GM23248 (cell line): ENCODE measurements around the gene HDC. TPM values are rescaled to one million over a fixed set of nuclear protein-coding genes. Genes with fewer than 3 reads are reported as not detected.

Experiments
- DNase-seq: peaks from one replicate; pipeline ENCODE4 v3.0.0-alpha.2; 2015
- H2AFZ ChIP-seq: fragments of 200-600 bp; sonication (generic); 2 replicates; pipeline ENCODE4 v1.6.1; 2016; ENCODE audit warnings: antibody characterized with exemption
- H3F3A ChIP-seq: fragments of 200-600 bp; sonication (generic); 2 replicates; pipeline ENCODE4 v1.6.1; 2016; ENCODE audit warnings: mild to moderate bottlenecking, antibody characterized with exemption, mixed run types; ENCODE audit not compliant: insufficient read depth
- H3K27ac ChIP-seq: fragments of 200-600 bp; sonication (generic); 2 replicates; pipeline ENCODE4 v1.5.1; 2016; ENCODE audit warnings: mild to moderate bottlenecking
- H3K27me3 ChIP-seq: fragments of 200-600 bp; sonication (generic); replicated peaks from 2 replicates; pipeline ENCODE4 v1.6.1; 2016; ENCODE audit warnings: mild to moderate bottlenecking; ENCODE audit not compliant: insufficient read depth
- H3K36me3 ChIP-seq: fragments of 200-600 bp; sonication (generic); 2 replicates; pipeline ENCODE4 v1.6.1; 2016; ENCODE audit warnings: low read depth, mild to moderate bottlenecking
- H3K4me1 ChIP-seq: fragments of 200-600 bp; sonication (generic); 2 replicates; pipeline ENCODE4 v1.6.1; 2016; ENCODE audit warnings: mild to moderate bottlenecking; ENCODE audit not compliant: insufficient read depth
- H3K4me2 ChIP-seq: fragments of 200-600 bp; sonication (generic); one replicate; pipeline ENCODE4 v1.6.1; 2016; ENCODE audit warnings: mild to moderate bottlenecking; ENCODE audit not compliant: unreplicated experiment
- H3K4me3 ChIP-seq: fragments of 200-600 bp; sonication (generic); 2 replicates; pipeline ENCODE4 v1.5.1; 2016; ENCODE audit warnings: mild to moderate bottlenecking
- H3K79me2 ChIP-seq: fragments of 200-600 bp; sonication (generic); 2 replicates; pipeline ENCODE4 v1.6.1; 2016; ENCODE audit warnings: mild to moderate bottlenecking; ENCODE audit not compliant: insufficient read depth
- H3K9ac ChIP-seq: fragments of 200-600 bp; sonication (generic); 2 replicates; pipeline ENCODE4 v1.6.1; 2016; ENCODE audit warnings: mild to moderate bottlenecking
- H3K9me2 ChIP-seq: fragments of 200-600 bp; sonication (generic); 2 replicates; pipeline ENCODE4 v1.6.1; 2016; ENCODE audit warnings: mixed run types, mild to moderate bottlenecking, moderate library complexity; ENCODE audit not compliant: insufficient read depth
- H3K9me3 ChIP-seq: fragments of 200-600 bp; sonication (generic); one replicate; pipeline ENCODE4 v1.6.1; 2017; ENCODE audit warnings: low read depth
- H4K20me1 ChIP-seq: fragments of 200-600 bp; sonication (generic); 2 replicates; pipeline ENCODE4 v1.6.0; 2016; ENCODE audit not compliant: insufficient read depth
- EZH2 ChIP-seq: fragments of 200-600 bp; sonication (generic); IDR thresholded peaks from 2 replicates; pipeline ENCODE4 v1.6.1; 2018; ENCODE audit warnings: antibody characterized with exemption, mild to moderate bottlenecking; ENCODE audit not compliant: insufficient read depth, poor library complexity, severe bottlenecking
- EZH2phosphoT487 ChIP-seq: fragments of 200-600 bp; sonication (generic); IDR thresholded peaks from 2 replicates; pipeline ENCODE4 v1.6.1; 2018; ENCODE audit warnings: antibody characterized with exemption, moderate library complexity, mild to moderate bottlenecking, low read depth; ENCODE audit not compliant: insufficient read depth
- WGBS, 2 experiments: methylation state at CpG; one replicate each; pipeline ENCODE4 v1.1.6; 2015 to 2017; ENCODE audit warnings: low lambda C conversion rate in 2 of 2, low coverage in 1 of 2; ENCODE audit errors: missing lambda C conversion rate in 2 of 2; 5-methylcytosine and 5-hydroxymethylcytosine counted together
- in situ Hi-C: fragments of 300-500 bp; cut with MboI; formaldehyde crosslinking; loops from 2 replicates; pipeline ENCODE4 v1.15.0; 2020
- polyA plus RNA-seq: library from polyadenylated mRNA; unstranded; fragments of >200 nt; fragmentation: Nextera tagmentation; extraction: Ambion mirVana; gene quantifications from 2 replicates; pipeline ENCODE4 v1.2.1, GENCODE V29; 2016
- total RNA-seq: library from RNA; depleted of rRNA; stranded (reverse); fragments of >200 nt; shearing (Covaris generic); gene quantifications from 2 replicates; pipeline ENCODE4 v1.2.3, GENCODE V29; 2014

HDC gene
- total and polyA plus RNA-seq, 2 experiments from 2014 or later = not detected

GRCh38 chr15:50275908-50276307 is 10.4 kb upstream of the HDC start:
- Histone ChIP-seq H3K27me3 (no peaks in the 10 kb centered on the region), H3K9ac (no peak overlapping the region), H3K9me3 (no peaks in the 10 kb centered on the region), H3K27ac (no peak overlapping the region), H3K4me2 (no peak overlapping the region), H4K20me1 (no peaks in the 10 kb centered on the region), H3F3A (no peaks in the 10 kb centered on the region), H3K9me2 (no peaks in the 10 kb centered on the region), H3K4me3 (no peak overlapping the region), H2AFZ (no peak overlapping the region), H3K36me3 (no peaks in the 10 kb centered on the region), H3K4me1 (no peaks in the 10 kb centered on the region), H3K79me2 (no peaks in the 10 kb centered on the region)
- DNase-seq = no peak
- WGBS, 2 experiments = 94 to 98% methylated on average over 3 of the region's 3 CpGs
- in situ Hi-C loops = no loop called here
- no peak for TF ChIP-seq EZH2
- no peak for TF ChIP-seq EZH2phosphoT487

DNA sequence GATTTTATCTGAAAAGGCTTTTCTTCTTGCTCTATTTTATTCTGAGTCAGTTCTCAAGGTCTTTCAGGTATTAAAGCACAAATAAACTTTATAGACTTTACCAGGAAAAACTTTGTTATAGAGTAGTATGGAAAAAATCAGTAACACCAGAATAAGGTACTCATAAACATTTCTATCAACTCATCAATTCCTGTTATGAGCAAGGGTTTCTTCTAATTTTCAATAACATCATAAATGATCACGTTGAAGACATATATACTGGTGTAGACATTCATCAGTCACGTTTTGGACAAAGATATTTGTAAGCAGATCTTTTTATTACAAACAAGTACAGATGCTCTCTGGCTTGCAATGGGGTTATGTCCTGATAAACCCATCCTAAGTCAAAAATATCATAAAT is 9.6 kb upstream of the HDC start:
- no peak for DNase-seq
- 63 to 70% methylated on average over 2 of the region's 2 CpGs for WGBS, 2 experiments
- no peak for TF ChIP-seq EZH2
- no peak for TF ChIP-seq EZH2phosphoT487

GRCh38 chr15:50267577-50267976 is 2.1 kb upstream of the HDC start:
- in situ Hi-C loops = no loop called here
- H3K9ac ChIP-seq = no peak overlapping the region
- H3K4me3 ChIP-seq = no peak overlapping the region
- 36 to 45% methylated on average over 2 of the region's 2 CpGs for WGBS, 2 experiments
- DNase-seq = no peak
- H3K4me1 ChIP-seq = no peaks in the 10 kb centered on the region
- no peaks in the 10 kb centered on the region for H3K9me2 ChIP-seq
- H2AFZ ChIP-seq = no peak overlapping the region
- no peak for TF ChIP-seq EZH2
- no peak for TF ChIP-seq EZH2phosphoT487
- H3K9me3 ChIP-seq = no peaks in the 10 kb centered on the region
- H4K20me1 ChIP-seq = no peaks in the 10 kb centered on the region
- H3K79me2 ChIP-seq = no peaks in the 10 kb centered on the region
- no peak overlapping the region for H3K4me2 ChIP-seq
- no peaks in the 10 kb centered on the region for H3K36me3 ChIP-seq
- H3K27ac ChIP-seq = no peak overlapping the region
- peaks cover 28% of the 10 kb centered on the region for H3K27me3 ChIP-seq
- no peaks in the 10 kb centered on the region; the same call in 1 of the 2 replicates for H3F3A ChIP-seq

More for the DNA sequence above, 9.6 kb upstream of the HDC start:
- Histone ChIP-seq H3K9me3 (no peaks in the 10 kb centered on the region), H3K4me1 (no peaks in the 10 kb centered on the region), H3K9ac (no peak overlapping the region), H3K9me2 (no peaks in the 10 kb centered on the region), H3K79me2 (no peaks in the 10 kb centered on the region), H3K27ac (no peak overlapping the region), H3K4me2 (no peak overlapping the region), H4K20me1 (no peaks in the 10 kb centered on the region), H3K36me3 (no peaks in the 10 kb centered on the region), H3F3A (no peaks in the 10 kb centered on the region), H3K27me3 (no peaks in the 10 kb centered on the region), H3K4me3 (no peak overlapping the region), H2AFZ (no peak overlapping the region)
- in situ Hi-C loops = no loop called here

GRCh38 chr15:50262533-50262932 is 3.0 kb downstream of the HDC start:
- H3K27ac ChIP-seq = no peak overlapping the region
- no peak for DNase-seq
- WGBS, 2 experiments = 84% methylated on average over 4 of the region's 4 CpGs
- H3K79me2 ChIP-seq = no peaks in the 10 kb centered on the region
- H3K9me3 ChIP-seq = no peaks in the 10 kb centered on the region
- no peaks in the 10 kb centered on the region for H3K4me1 ChIP-seq
- H3K4me2 ChIP-seq = no peak overlapping the region
- in situ Hi-C loops = no loop called here
- H2AFZ ChIP-seq = no peak overlapping the region
- peaks cover 33% of the 10 kb centered on the region for H3K27me3 ChIP-seq
- H3F3A ChIP-seq = no peaks in the 10 kb centered on the region; the same call in 1 of the 2 replicates
- no peaks in the 10 kb centered on the region for H3K9me2 ChIP-seq
- no peak overlapping the region for H3K4me3 ChIP-seq
- no peaks in the 10 kb centered on the region for H4K20me1 ChIP-seq
- no peak overlapping the region for H3K9ac ChIP-seq
- H3K36me3 ChIP-seq = no peaks in the 10 kb centered on the region
- TF ChIP-seq EZH2 (no peak), EZH2phosphoT487 (no peak)

DNA sequence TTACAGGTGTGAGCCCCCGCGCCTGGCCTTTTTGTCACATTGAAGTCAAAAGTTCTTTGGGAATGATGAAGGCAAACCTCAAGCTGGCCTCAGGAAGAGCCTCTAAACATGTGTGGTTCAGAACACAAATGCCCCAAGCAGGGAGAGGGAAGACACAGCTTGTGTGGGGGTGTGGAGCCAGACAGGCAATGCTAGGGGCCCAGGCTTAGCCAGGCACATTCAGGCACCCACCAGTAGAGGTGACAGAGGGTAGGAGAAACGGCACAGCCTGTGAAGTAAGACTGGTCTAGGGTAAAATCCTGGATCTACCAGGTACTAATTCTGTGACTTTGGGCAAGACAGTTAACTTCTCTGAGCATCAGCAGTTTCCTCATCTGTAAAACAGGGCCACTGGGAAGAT is 3.5 kb downstream of the HDC start:
- Histone ChIP-seq H3K9ac (no peak overlapping the region), H3K4me2 (no peak overlapping the region), H3K36me3 (no peaks in the 10 kb centered on the region), H3K4me3 (no peak overlapping the region), H3K79me2 (no peaks in the 10 kb centered on the region), H3F3A (no peaks in the 10 kb centered on the region; the same call in 1 of the 2 replicates), H4K20me1 (no peaks in the 10 kb centered on the region), H3K9me2 (no peaks in the 10 kb centered on the region), H3K27ac (no peak overlapping the region), H2AFZ (no peak overlapping the region), H3K27me3 (peaks cover 33% of the 10 kb centered on the region), H3K9me3 (no peaks in the 10 kb centered on the region), H3K4me1 (no peaks in the 10 kb centered on the region)
- DNase-seq = no peak
- 86 to 89% methylated on average over 3 of the region's 3 CpGs for whole genome bisulfite sequencing, 2 experiments
- in situ Hi-C loops = no loop called here
- TF ChIP-seq EZH2 (no peak), EZH2phosphoT487 (no peak)
